KMS-11 (cell line): ENCODE results near the gene SMAGP.

Source experiments
- H2AFZ ChIP-seq: fragments of 200-600 bp; sonication (generic); 2 replicates; pipeline ENCODE4 v1.6.1; 2016; ENCODE audit warnings: antibody characterized with exemption, mixed run types, low read depth
- H3K27ac ChIP-seq: fragments of 200-600 bp; sonication (generic); 2 replicates; pipeline ENCODE4 v1.6.1; 2016; ENCODE audit warnings: mild to moderate bottlenecking, mixed run types
- H3K27me3 ChIP-seq: fragments of 200-600 bp; sonication (generic); 2 replicates; pipeline ENCODE4 v1.6.1; 2017; ENCODE audit warnings: mild to moderate bottlenecking, low read depth, mixed run types, moderate library complexity; ENCODE audit not compliant: insufficient read depth
- H3K36me3 ChIP-seq: fragments of 200-600 bp; sonication (generic); 2 replicates; pipeline ENCODE4 v1.6.1; 2017; ENCODE audit warnings: mild to moderate bottlenecking, mixed run types; ENCODE audit not compliant: insufficient read depth
- H3K4me1 ChIP-seq: fragments of 200-600 bp; sonication (generic); 2 replicates; pipeline ENCODE4 v1.6.1; 2016; ENCODE audit warnings: mild to moderate bottlenecking, low read depth, mixed run types; ENCODE audit not compliant: poor library complexity, severe bottlenecking
- H3K4me2 ChIP-seq: fragments of 200-600 bp; sonication (generic); 2 replicates; pipeline ENCODE4 v1.7.0; 2016; ENCODE audit warnings: mild to moderate bottlenecking, mixed run types
- H3K4me3 ChIP-seq: fragments of 200-600 bp; sonication (generic); IDR thresholded peaks from 2 replicates; pipeline ENCODE4 v1.6.1; 2017; ENCODE audit warnings: low read depth, low read length, mixed read lengths; ENCODE audit not compliant: insufficient read depth
- H3K79me2 ChIP-seq: fragments of 200-600 bp; sonication (generic); 2 replicates; pipeline ENCODE4 v1.6.1; 2016; ENCODE audit warnings: low read depth, mixed run types; ENCODE audit not compliant: insufficient read depth
- H3K9ac ChIP-seq: fragments of 200-600 bp; sonication (generic); 2 replicates; pipeline ENCODE4 v1.6.1; 2016; ENCODE audit warnings: mild to moderate bottlenecking, mixed run types
- H4K20me1 ChIP-seq: fragments of 200-600 bp; sonication (generic); 2 replicates; pipeline ENCODE4 v1.6.1; 2016; ENCODE audit warnings: mild to moderate bottlenecking, mixed run types; ENCODE audit not compliant: insufficient read depth
- TF ChIP-seq, protein P1 (sequence below): fragments of 200-600 bp; sonication (generic); conservative IDR thresholded peaks from 2 replicates; pipeline ENCODE4 v1.6.1; 2017; ENCODE audit warnings: low read depth, mild to moderate bottlenecking, antibody characterized with exemption, low read length, moderate library complexity, mixed read lengths

SMAGP gene

DNA sequence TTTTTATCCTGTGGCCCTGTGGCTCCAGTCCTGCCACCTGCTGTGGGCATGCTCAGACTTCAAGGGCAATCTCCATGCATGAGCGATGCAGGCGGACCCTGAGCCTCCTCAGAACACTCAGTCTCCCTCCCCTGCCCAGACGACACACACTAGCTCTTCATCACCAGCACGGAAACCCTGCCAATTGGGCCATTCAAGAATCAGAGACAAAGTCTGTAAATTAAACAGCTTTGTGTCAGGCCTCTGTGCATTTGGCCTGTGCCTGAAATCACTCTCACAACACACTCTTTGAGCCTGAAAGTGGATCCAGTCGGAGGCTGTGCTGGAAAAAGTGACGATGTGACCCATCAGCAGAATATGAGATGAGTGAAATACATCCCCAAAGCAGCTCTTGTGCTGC, 64.9 kb downstream of the SMAGP start:
- Histone ChIP-seq H3K4me3 (no peak overlapping the region), H3K36me3 (no peaks in the 10 kb centered on the region), H3K27me3 (no peaks in the 10 kb centered on the region), H3K9ac (no peak overlapping the region), H3K4me1 (no peaks in the 10 kb centered on the region), H3K4me2 (no peak overlapping the region), H3K27ac (no peak overlapping the region), H3K79me2 (no peaks in the 10 kb centered on the region), H4K20me1 (no peaks in the 10 kb centered on the region), H2AFZ (no peak overlapping the region)
- TF ChIP-seq, protein P1, sequence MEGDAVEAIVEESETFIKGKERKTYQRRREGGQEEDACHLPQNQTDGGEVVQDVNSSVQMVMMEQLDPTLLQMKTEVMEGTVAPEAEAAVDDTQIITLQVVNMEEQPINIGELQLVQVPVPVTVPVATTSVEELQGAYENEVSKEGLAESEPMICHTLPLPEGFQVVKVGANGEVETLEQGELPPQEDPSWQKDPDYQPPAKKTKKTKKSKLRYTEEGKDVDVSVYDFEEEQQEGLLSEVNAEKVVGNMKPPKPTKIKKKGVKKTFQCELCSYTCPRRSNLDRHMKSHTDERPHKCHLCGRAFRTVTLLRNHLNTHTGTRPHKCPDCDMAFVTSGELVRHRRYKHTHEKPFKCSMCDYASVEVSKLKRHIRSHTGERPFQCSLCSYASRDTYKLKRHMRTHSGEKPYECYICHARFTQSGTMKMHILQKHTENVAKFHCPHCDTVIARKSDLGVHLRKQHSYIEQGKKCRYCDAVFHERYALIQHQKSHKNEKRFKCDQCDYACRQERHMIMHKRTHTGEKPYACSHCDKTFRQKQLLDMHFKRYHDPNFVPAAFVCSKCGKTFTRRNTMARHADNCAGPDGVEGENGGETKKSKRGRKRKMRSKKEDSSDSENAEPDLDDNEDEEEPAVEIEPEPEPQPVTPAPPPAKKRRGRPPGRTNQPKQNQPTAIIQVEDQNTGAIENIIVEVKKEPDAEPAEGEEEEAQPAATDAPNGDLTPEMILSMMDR: no peak

DNA sequence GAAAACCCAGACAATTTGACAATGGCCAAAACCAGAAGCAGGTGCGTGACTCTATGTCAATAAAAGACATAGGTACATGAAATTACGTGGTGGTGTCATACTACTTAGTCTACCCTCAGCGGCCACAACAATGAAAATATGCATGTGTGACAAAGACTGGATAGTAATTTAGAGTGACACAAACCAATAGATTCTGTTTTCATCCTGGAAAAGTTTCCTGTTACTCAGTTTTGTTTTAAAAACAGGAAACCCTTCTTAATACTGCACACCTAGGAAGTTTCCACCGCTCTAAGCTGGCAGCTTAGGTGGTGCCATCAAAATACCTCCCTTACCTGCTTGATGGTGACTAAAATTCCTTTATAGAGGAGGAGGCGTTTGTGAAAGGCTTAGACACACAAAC, 67.5 kb downstream of the SMAGP start:
- Histone ChIP-seq H3K9ac (no peak overlapping the region), H3K27me3 (no peaks in the 10 kb centered on the region), H3K79me2 (no peaks in the 10 kb centered on the region), H3K27ac (no peak overlapping the region), H3K4me2 (no peak overlapping the region), H2AFZ (no peak overlapping the region), H3K4me1 (no peaks in the 10 kb centered on the region), H3K4me3 (no peak overlapping the region), H4K20me1 (no peaks in the 10 kb centered on the region), H3K36me3 (no peaks in the 10 kb centered on the region)
- TF ChIP-seq, protein P1: no peak

DNA sequence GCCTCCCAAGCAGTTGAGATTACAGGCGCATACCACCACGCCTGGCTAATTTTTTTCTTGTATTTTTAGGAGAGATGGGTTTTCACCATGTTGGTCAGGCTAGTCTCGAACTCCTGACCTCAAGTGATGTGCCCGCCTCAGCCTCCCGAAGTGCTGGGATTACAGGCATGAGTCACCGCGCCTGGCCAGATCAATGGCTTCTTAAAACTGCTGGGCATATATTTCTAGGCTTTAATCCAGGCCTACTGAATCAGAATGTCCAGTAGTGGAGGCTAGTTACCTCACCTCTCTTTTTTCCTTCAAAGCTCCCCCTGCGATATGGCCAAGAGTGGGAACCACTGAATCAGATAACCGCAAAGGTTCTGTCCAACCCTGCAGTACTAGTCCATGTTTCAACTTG, 69.4 kb downstream of the SMAGP start:
- Histone ChIP-seq H3K27ac (no peak overlapping the region), H3K4me3 (no peak overlapping the region), H3K9ac (no peak overlapping the region), H3K27me3 (no peaks in the 10 kb centered on the region), H3K79me2 (no peaks in the 10 kb centered on the region), H4K20me1 (no peaks in the 10 kb centered on the region), H2AFZ (no peak overlapping the region), H3K4me1 (no peaks in the 10 kb centered on the region), H3K36me3 (no peaks in the 10 kb centered on the region), H3K4me2 (no peak overlapping the region)
- TF ChIP-seq, protein P1: no peak

DNA sequence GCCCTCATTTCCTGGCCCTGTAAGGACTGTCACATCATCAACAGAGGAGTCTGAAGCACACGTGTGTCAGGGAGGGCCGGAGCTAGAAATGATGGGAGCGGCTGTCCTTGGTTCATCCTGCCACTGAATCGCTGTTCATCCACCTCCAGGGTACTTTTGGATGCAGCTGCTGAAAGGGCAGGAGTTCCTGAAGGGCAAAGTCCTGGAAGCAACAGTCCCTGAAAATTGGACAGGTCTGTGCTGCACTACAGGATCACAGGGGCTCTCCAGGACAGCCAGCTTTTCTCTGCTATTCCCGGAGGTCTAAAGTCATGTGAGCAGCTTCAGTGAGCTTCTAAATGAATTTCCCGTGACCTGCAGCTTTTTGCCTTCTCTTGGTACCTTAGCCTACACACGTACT, 70.1 kb downstream of the SMAGP start:
- Histone ChIP-seq H3K4me3 (no peak overlapping the region), H4K20me1 (no peaks in the 10 kb centered on the region), H3K4me2 (no peak overlapping the region), H3K27ac (no peak overlapping the region), H3K79me2 (no peaks in the 10 kb centered on the region), H3K36me3 (no peaks in the 10 kb centered on the region), H3K27me3 (no peaks in the 10 kb centered on the region), H3K4me1 (no peaks in the 10 kb centered on the region), H2AFZ (no peak overlapping the region), H3K9ac (no peak overlapping the region)
- TF ChIP-seq, protein P1: no peak
